22Rv1 (cell line): ENCODE measurements around the gene MDFIC2.

Source experiments
- CTCF ChIP-seq: fragments of 450-650 bp; IDR thresholded peaks from 2 replicates; pipeline ENCODE4 v1.5.1; 2017; ENCODE audit warnings: mild to moderate bottlenecking
- ZFX ChIP-seq: fragments of 450-650 bp; IDR thresholded peaks from 2 replicates; pipeline ENCODE4 v1.6.1; 2017; ENCODE audit warnings: antibody characterized with exemption, borderline replicate concordance

GRCh38 chr3:70231266-70231701, 81.2 kb downstream of the MDFIC2 start:
- TF ChIP-seq CTCF (no peak), ZFX (no peak)
